UCSD-AML1 (cell line): ENCODE results near the gene KIAA1958.
"Not testable (repeated sequence)": the region's sequence is repeated elsewhere in the genome, so short reads cannot be mapped to it uniquely, and the experiment has no call there.

Source experiments
- DNase-seq: peaks from one replicate; lab custom pipeline; 2025; ENCODE audit not compliant: unreplicated experiment; lab: John Stamatoyannopoulos, UW

KIAA1958 gene

GRCh38 chr9:112648624-112649023 is 162.0 kb downstream of the KIAA1958 start:
- no peak for DNase-seq

- DNase-seq, result no peak
Measured at GRCh38 chr9:112654282-112654681, 167.7 kb downstream of the KIAA1958 start.

DNA sequence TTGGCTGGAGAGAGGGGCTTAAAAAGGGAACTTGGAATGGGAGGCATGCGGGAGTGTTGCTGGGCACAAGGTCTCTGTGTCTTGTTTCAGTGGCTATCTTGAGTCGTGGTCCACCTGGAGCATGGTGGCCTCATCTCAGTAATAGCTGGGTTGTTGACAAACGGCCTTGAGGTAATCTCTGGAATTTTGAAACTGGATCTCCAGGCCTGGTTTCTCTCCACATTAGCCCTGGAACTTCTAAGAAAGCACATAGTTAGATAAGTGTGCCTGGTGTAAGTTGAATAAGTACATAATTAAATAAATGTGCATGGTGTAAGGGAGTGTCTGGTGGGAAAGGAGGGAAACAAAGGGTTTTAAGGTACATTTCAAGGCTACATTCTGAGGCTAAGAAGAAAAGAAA is 169.0 kb downstream of the KIAA1958 start:
- DNase-seq, result no peak

GRCh38 chr9:112659906-112660305 is 173.3 kb downstream of the KIAA1958 start:
- DNase-seq, result no peak

DNA sequence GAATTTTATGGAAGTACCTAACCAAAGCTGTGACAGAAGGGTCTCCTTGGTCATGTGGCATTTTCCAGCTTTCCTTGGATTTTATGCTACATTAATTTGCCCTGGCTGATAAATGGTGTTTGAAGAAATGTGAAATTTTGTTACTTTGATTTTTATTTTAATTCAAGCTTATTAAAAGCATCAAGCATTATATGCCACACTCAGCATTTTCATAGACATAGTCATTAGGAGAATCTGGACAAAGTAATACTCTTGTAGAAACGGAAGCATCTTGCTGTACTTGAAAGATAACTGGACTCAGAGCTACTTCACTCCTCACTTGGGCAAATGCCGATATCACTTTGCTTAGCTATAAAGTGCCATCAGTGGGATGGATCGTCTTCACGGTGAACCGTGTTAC is 177.1 kb downstream of the KIAA1958 start:
- no peak for DNase-seq

DNA sequence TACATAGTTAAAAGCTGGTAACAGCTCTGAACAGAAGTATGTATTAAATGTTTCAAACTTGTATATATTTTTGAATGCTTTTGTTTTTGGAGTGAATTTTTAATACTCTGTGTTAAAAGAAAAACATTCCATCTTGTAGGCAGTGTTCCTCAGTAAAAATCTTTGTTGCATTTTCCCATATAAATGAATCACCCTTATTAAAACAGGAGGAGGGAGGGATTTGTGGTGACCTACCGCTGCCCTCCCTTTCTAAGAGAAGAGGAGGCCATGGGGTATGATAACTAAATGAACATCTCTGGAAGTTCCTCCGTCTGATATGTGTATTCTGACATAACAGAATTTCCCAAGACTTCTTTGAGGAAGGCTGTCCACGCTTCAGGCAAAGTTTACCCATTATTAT is 177.9 kb downstream of the KIAA1958 start:
- no peak for DNase-seq

- DNase-seq, result no peak
Measured at GRCh38 chr9:112665347-112665746, 178.7 kb downstream of the KIAA1958 start.

GRCh38 chr9:112669326-112669725 is 182.7 kb downstream of the KIAA1958 start:
- DNase-seq, result no peak

DNA sequence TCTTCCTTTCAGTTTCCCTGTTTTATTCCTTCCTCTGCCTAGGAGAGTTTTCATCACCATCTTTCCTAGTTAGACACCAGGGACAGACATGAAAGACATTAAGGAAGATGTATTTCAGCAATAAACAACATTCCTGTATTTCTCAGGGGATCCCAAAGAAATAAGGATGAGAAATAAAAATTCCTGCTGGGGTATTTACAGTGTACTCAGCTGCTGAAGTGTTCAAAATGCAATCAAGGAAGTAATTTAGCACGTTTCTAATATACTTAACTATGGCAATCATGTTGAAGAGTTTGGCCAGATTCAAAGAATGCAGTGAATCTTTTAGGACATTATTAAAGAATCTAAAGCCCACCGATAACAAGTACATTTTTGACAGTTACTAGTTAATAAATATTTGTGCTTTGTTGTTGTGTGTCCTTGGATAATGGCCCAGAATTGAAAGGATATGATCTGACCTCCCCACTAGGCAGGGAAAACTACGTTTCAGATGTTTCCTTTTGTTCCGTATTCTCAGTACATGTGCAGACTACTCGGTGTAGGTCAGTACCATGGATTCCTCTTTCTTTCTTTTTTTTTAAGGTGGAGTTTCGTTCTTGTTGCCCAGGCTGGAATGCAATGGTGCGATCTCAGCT is 184.5 kb downstream of the KIAA1958 start:
- DNase-seq, result no peak

GRCh38 chr9:112673221-112673620 is 186.6 kb downstream of the KIAA1958 start:
- DNase-seq, result not testable (repeated sequence)

DNA sequence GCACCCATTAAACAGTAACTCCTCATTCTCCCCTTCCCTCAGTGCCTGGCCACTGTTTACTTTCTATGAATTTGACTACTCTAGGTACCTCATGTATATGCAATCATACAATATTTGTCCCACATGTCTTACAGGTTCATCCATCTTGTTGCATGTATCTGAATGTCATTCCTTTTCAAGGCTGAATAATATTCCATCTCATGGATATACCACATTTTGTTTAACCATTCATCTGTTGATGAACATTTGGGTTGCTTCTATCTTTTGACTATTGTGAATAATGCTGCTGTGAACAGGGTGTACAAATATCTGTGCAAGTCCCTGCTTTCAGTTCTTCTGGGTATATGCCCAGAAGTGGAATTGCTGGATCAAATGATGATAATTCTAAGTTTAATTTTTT is 190.4 kb downstream of the KIAA1958 start:
- no peak for DNase-seq

GRCh38 chr9:112680731-112681402 is 194.2 kb downstream of the KIAA1958 start:
- DNase-seq, result no peak

- DNase-seq, result no peak
Measured at GRCh38 chr9:112689161-112689740, 202.6 kb downstream of the KIAA1958 start.

- DNase-seq, result no peak
Measured at GRCh38 chr9:112694706-112695555, 208.3 kb downstream of the KIAA1958 start.

- DNase-seq, result no peak
Measured at GRCh38 chr9:112696461-112696860, 209.8 kb downstream of the KIAA1958 start.

- DNase-seq, result no peak
Measured at GRCh38 chr9:112699230-112699629, 212.6 kb downstream of the KIAA1958 start.

- DNase-seq, result no peak
Measured at GRCh38 chr9:112700085-112700484, 213.5 kb downstream of the KIAA1958 start.

GRCh38 chr9:112703304-112703703 is 216.7 kb downstream of the KIAA1958 start:
- no peak for DNase-seq

DNA sequence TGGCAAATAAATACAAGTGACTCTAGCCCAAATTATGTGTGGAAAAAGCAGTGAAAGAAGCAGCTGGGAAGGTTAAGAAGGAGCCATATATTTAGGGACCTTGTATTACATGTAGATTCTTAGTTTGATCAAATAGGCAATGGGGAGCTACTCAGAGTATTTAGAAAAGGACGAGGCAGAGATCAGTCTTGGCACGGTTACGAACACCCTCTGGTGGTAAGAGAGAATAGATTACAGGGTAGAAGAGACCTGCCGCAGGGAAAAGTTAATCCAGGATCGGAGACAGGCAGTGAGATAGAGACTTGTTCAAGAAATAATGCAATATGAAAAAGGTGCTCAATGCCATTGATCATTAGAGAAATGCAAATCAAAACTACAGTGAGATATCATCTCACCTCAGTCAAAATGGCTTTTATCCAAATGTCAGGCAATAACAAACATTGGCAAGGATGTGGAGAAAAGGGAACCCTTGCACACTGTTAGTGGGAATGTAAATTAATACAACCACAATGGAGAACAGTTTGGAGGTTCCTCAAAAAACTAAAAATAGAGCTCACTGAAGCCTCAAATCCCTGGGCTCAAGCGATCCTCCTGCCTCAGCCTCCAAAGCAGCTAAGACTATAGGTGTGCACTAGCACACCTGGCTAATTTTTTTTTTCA is 219.3 kb downstream of the KIAA1958 start:
- DNase-seq, result no peak

- DNase-seq, result no peak
Measured at GRCh38 chr9:112711050-112711689, 224.5 kb downstream of the KIAA1958 start.

DNA sequence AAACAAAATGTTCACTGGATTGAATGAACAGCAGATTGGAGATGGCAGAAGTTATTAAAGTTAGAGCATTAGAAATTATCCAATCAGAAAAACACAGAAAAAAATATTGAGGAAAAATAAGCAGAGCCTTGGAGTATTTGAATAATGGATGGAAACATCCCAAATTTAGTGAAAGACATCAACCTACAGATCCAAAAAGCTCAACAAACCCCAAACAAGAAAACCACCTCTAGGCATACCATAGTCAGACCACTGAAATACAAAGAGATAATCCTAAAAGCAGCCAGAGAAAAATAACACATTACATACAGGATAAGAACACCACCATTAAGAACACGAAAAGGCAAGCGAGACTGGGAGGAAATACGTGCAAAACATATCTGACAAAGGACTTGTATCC is 226.1 kb downstream of the KIAA1958 start:
- DNase-seq, result no peak
